Smooth muscle cell (in vitro differentiated cells): ENCODE measurements around the gene TUBGCP5. TPM values are rescaled to one million over a fixed set of nuclear protein-coding genes. Genes with fewer than 3 reads are reported as not detected.

Source experiments
- DNase-seq: peaks from one replicate; lab custom pipeline; 2025; ENCODE audit not compliant: unreplicated experiment; lab: John Stamatoyannopoulos, UW
- H2AFZ ChIP-seq: fragments of 200-600 bp; sonication (generic); 2 replicates; pipeline ENCODE4 v1.6.0; 2016; ENCODE audit warnings: antibody characterized with exemption, low read depth, mild to moderate bottlenecking
- H3F3A ChIP-seq: fragments of 200-600 bp; sonication (generic); 2 replicates; pipeline ENCODE4 v1.6.0; 2017; ENCODE audit warnings: antibody characterized with exemption, low read depth
- H3K27ac ChIP-seq: fragments of 200-600 bp; sonication (generic); 2 replicates; pipeline ENCODE4 v1.5.1; 2016; ENCODE audit warnings: low read depth, mild to moderate bottlenecking
- H3K27me3 ChIP-seq: fragments of 200-600 bp; sonication (generic); 2 replicates; pipeline ENCODE4 v1.6.1; 2016; ENCODE audit warnings: low read depth, mild to moderate bottlenecking
- H3K36me3 ChIP-seq: fragments of 200-600 bp; sonication (generic); 2 replicates; pipeline ENCODE4 v1.5.1; 2016; ENCODE audit warnings: low read depth
- H3K4me1 ChIP-seq: fragments of 200-600 bp; sonication (generic); 2 replicates; pipeline ENCODE4 v1.5.1; 2016; ENCODE audit warnings: low read depth
- H3K4me2 ChIP-seq: fragments of 200-600 bp; sonication (generic); 2 replicates; pipeline ENCODE4 v1.6.0; 2016; ENCODE audit warnings: mild to moderate bottlenecking
- H3K4me3 ChIP-seq: fragments of 200-600 bp; sonication (generic); 2 replicates; pipeline ENCODE4 v1.5.1; 2016; ENCODE audit warnings: mild to moderate bottlenecking
- H3K79me2 ChIP-seq: fragments of 200-600 bp; sonication (generic); 2 replicates; pipeline ENCODE4 v1.6.0; 2016; ENCODE audit warnings: low read depth, mild to moderate bottlenecking
- H3K9ac ChIP-seq: fragments of 200-600 bp; sonication (generic); 2 replicates; pipeline ENCODE4 v1.6.0; 2016; ENCODE audit warnings: low read depth
- H3K9me3 ChIP-seq: fragments of 200-600 bp; sonication (generic); replicated peaks from 2 replicates; pipeline ENCODE4 v1.5.1; 2016; ENCODE audit warnings: low read depth
- H4K20me1 ChIP-seq: fragments of 200-600 bp; sonication (generic); 2 replicates; pipeline ENCODE4 v1.6.0; 2016; ENCODE audit warnings: low read depth
- CTCF ChIP-seq: fragments of 200-600 bp; sonication (generic); IDR thresholded peaks from 2 replicates; pipeline ENCODE4 v1.5.1; 2017; ENCODE audit warnings: borderline replicate concordance, mild to moderate bottlenecking, antibody characterized with exemption; ENCODE audit not compliant: insufficient read depth, poor library complexity, severe bottlenecking
- WGBS: methylation state at CpG from one replicate; pipeline ENCODE4 v1.1.7; 2016; ENCODE audit warnings: low lambda C conversion rate; 5-methylcytosine and 5-hydroxymethylcytosine counted together
- polyA plus RNA-seq: library from polyadenylated mRNA; unstranded; fragments of >200 nt; fragmentation: Nextera tagmentation; extraction: Ambion mirVana; gene quantifications from 2 replicates; pipeline ENCODE4 v1.2.1, GENCODE V29; 2016
- total RNA-seq: library from RNA; depleted of rRNA; stranded (reverse); fragments of >200 nt; gene quantifications from 2 replicates; pipeline ENCODE4 v1.2.3, GENCODE V29; 2014

Gene TUBGCP5
- total and polyA plus RNA-seq, 2 experiments from 2014 or later = 7.9 to 13.9 TPM

DNA sequence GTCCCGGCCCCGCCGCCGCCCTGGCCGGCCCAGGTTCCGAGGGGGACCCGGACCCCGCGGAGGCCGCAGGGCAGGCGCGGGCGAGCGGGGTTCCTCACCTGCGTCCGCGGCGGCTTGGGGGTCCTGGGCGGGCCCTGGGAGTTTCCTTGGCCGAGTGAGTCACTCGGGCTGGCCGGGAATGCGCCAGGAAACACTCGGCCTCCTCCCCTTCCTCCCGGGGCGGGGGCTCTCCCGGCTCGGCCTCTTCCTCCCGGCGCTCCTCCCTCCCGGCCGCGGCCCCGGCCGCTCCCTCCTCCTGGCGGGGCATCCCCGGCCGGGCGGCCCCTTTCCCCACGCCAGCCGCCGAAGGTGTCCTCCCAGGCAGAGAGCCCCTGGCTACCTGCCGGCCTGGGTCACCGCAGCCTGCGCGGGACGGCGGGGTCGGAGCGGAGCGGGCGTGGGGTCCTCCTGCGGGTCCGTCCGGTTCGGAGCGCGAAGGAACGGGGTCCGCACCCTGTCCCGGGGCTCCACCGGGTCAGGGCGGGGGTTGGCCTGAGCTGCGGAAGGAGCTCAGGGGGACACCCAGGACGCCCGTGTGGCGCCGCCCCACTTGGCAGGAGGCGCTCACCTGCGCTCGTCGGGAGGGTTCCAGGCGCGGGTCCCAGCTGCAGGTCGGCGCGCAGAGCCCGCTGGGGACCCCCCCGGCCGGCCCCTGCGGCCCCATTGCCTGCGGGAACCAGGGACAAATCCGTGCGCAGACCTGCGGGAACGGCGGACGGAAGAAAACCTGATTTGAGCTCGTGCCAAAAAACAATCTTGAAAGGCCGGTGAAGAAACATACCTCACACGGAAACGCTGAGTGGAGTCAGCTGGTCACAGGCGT lies 58.9 kb downstream of the TUBGCP5 start, which contains the start of gene CYFIP1:
Gene CYFIP1 (minus strand): TSS at position 180 of the 862 bp plus-strand sequence. CDS start 33,083 bp downstream, outside the sequence.
- TF ChIP-seq CTCF = no peak
- Histone ChIP-seq H3K27ac (peak within 1 kb of the TSS; percentile 86), H3K27me3 (no peaks in the 10 kb centered on the region), H3K9me3 (no peaks in the 10 kb centered on the region), H3K79me2 (peaks cover 44% of the 10 kb centered on the region), H4K20me1 (peaks cover 43% of the 10 kb centered on the region), H3K9ac (peak within 1 kb of the TSS; percentile 89), H3K4me3 (peak within 1 kb of the TSS; percentile 95), H3K36me3 (no peaks in the 10 kb centered on the region), H3K4me2 (peak within 1 kb of the TSS; percentile 88), H3F3A (no peaks in the 10 kb centered on the region), H2AFZ (peak within 1 kb of the TSS; percentile 88), H3K4me1 (peaks cover 10% of the 10 kb centered on the region)
- DNase-seq = peak; percentile 59
- 1% methylated on average over 57 of the region's 93 CpGs for WGBS

DNA sequence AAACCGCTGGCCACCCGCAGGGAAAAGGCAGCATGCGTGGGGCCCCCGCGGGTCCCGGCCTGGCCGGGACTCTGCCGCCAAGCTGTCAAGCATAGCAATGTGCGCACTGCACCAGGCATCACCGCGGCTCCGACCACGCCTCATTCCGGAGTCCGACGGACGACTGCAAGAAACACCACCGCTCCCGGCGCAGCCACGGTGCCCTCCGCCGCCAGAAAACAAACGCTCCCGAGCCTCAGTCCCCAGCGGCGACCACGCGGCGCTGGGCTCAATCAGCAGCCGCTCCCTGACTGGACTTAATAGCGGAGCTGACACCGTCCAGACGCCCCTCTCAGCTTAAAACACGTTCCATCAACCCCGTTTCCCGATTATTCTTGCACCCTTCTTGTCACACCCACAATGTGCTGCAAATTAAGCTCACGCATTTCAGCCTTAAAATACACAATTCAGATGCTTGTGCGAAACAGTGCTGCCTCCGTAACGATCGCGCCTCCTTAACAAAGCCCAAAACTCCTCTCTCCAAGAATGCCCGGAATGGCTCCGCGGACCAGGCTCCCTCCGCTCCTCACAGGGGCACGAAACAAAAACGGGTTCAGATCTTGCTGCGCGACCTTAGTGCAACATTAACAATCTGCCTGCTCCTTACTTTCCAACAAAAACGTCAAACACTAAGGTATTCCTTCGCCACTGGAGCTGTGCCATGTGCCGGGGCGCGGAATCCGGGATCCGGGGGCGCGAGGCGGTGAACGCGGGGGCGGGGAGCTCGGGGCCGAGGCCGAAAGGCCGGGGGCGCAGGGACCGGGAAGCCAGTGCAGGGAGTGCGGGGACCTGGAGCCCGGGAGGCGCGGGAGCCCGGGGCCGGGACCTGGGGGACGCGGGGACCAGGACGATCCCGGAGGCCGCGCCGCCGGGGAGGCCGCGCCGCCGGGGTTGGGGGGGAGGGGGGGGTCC lies 59.9 kb downstream of the TUBGCP5 start:
- no peaks in the 10 kb centered on the region for H3K9me3 ChIP-seq
- peak overlapping the region; percentile 86 for H3K27ac ChIP-seq
- H3F3A ChIP-seq = no peaks in the 10 kb centered on the region
- no peak for TF ChIP-seq CTCF
- H3K4me1 ChIP-seq = peaks cover 10% of the 10 kb centered on the region
- H3K4me2 ChIP-seq = peak overlapping the region; percentile 88
- peak overlapping the region; percentile 89 for H3K9ac ChIP-seq
- no peaks in the 10 kb centered on the region for H3K36me3 ChIP-seq
- under 1% methylated on average over 70 of the region's 88 CpGs for WGBS
- H3K4me3 ChIP-seq = peak overlapping the region; percentile 95
- peaks cover 53% of the 10 kb centered on the region for H3K79me2 ChIP-seq
- no peaks in the 10 kb centered on the region for H3K27me3 ChIP-seq
- DNase-seq = no peak
- H2AFZ ChIP-seq = peak overlapping the region; percentile 51
- H4K20me1 ChIP-seq = peaks cover 52% of the 10 kb centered on the region

DNA sequence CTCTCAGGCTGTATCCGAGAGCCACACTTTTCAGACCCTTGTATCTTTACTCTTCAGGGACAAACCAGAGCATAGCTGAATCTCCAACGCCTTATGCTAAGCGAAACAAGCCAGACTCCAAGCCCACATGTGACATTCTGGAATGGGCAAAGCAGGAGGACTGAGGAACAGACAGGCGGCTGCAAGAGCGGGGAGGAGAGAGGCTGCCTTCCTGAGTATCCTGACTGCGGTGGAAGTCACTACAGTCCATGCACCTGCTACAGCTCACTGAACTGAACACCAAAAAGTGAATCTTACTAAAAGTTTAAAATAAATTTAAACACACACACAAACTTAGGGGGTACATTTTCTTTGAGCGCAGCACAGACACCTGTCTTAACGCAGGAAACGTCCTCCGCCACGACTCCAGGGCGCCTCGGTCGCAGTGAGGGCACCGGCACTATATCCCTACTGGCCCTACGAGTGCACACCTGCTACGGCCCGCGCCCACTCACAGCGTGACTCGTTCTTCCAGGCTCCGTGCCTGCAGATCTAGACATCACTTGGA lies 60.6 kb downstream of the TUBGCP5 start:
- Histone ChIP-seq H3K27me3 (no peaks in the 10 kb centered on the region), H3K79me2 (peaks cover 61% of the 10 kb centered on the region), H3K9me3 (no peaks in the 10 kb centered on the region), H3K27ac (peak overlapping the region; percentile 86), H3F3A (no peaks in the 10 kb centered on the region), H3K9ac (peak overlapping the region; percentile 89), H4K20me1 (peaks cover 60% of the 10 kb centered on the region), H3K4me1 (peaks cover 10% of the 10 kb centered on the region), H3K4me3 (peak overlapping the region; percentile 95), H3K4me2 (peak overlapping the region; percentile 88), H3K36me3 (no peaks in the 10 kb centered on the region), H2AFZ (no peak overlapping the region)
- no peak for DNase-seq
- 13% methylated on average over 22 of the region's 22 CpGs for WGBS
- TF ChIP-seq CTCF = no peak
